SH-SY5Y (cell line): ENCODE results near the gene NAA30.

Experiments
- GATA2 ChIP-seq: IDR thresholded peaks from 2 replicates; pipeline ENCODE4 v1.6.1; 2011; ENCODE audit warnings: mild to moderate bottlenecking, low read depth, low read length
- GATA3 ChIP-seq: IDR thresholded peaks from 2 replicates; pipeline ENCODE4 v1.6.1; 2011; ENCODE audit warnings: low read depth, mild to moderate bottlenecking, low read length, moderate library complexity

The NAA30 gene

DNA sequence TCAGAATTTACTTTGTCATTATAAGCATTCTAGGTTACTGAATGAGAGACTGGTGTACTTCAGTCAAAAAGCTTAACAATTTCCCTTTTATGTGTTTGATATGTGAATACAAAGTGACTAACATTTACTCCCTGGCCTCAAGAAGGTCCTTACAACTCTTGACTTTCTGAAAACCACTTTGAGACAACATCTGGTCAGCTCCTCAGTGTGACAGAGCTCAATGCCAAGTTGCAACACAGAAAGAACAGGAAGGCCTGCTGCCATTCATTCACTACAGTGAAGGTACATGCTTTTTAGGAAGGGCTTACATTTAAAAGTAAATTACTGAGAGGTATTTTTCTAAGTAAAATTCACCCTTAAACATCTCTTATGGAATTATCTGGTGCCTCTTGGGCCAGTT, 2.3 kb upstream of the NAA30 start:
- no peak for TF ChIP-seq GATA3
- TF ChIP-seq GATA2 = no peak

- no peak for TF ChIP-seq GATA2
These were observed 745 bp upstream of the NAA30 start for GRCh38 chr14:57389646-57390036.

GRCh38 chr14:57390806-57391516, 575 bp downstream of the NAA30 start:
- TF ChIP-seq GATA3 (no peak), GATA2 (no peak)

GRCh38 chr14:57391517-57392195, 1.3 kb downstream of the NAA30 start:
- peak; percentile 24; the same call in 1 of the 2 replicates for TF ChIP-seq GATA2
- TF ChIP-seq GATA3 = no peak

GRCh38 chr14:57392830-57393229, 2.4 kb downstream of the NAA30 start:
- TF ChIP-seq GATA2 (no peak), GATA3 (no peak)

DNA sequence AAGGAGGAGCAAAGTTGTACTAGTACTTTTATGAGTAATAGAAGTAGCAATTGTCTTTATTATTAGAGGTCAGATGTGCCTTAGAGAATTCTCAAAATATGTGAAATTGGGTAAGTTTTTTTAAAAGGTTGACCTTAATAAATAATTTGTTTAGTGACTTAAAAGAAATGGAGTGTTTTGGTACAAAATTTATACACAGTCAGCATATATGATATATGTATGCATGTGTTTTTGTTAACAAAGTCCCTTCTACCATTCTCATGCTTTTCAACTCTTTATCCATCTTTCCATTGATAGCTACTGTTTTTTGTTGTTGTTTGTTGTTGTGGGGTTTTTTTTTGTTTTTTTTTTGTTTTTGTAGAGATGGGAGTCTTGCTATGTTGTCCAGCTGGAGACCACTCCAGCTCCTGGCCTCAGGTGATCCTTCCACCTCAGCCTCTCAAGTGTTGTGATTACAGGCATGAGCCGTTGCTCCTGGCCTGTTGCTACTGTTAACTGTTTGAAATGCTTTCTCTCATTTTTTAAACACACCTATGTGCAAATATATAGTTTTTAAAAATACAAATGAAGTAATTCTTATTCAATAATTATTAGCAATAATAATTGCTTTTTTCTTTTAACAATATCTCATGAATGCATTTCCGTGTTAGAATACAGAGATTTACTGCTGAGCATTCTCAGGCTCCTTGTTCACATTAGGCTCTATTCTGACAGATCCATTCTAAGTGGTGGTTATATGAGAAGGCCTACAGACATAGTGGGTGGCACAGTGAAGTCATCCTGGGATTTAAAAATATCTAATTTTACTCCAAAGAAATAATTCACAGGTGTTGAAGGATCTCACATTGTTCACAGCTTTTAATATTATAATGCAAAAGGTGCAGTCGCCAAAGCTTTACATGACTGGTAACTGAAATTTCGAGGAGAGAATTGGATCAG, 10.4 kb downstream of the NAA30 start:
- TF ChIP-seq GATA2 (no peak), GATA3 (no peak)

- TF ChIP-seq GATA3 (no peak), GATA2 (no peak)
These were observed 11.1 kb downstream of the NAA30 start for GRCh38 chr14:57401501-57401900.

- TF ChIP-seq GATA2 (no peak), GATA3 (no peak)
These were observed 11.9 kb downstream of the NAA30 start for GRCh38 chr14:57402173-57402852.

- no peak for TF ChIP-seq GATA3
- no peak for TF ChIP-seq GATA2
These were observed 13.1 kb downstream of the NAA30 start for GRCh38 chr14:57403521-57403864.

DNA sequence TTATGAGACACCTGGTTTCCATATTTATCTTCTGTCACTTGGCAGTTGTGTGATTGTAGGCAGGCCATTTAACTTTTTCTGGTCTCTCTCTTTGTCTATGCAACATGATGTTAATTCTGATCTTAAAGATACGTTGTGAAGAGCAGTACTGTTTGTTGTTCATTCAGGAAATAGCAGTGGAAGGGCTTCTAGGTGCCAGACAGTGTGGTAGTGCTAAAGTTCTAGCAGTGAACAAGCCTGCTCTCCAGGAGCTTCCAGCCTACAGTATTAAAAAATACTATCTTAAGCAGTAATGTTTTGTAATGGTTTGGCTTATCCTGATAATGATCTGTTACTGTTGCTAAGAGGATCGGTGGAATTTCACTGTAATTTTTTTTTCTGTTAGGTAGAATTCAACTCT, 15.2 kb downstream of the NAA30 start:
- peak; percentile 31; the same call in 1 of the 2 replicates for TF ChIP-seq GATA2
- no peak; the same call in 1 of the 2 replicates for TF ChIP-seq GATA3

- TF ChIP-seq GATA2 (no peak), GATA3 (no peak)
These were observed 17.7 kb downstream of the NAA30 start for GRCh38 chr14:57408037-57408436.

DNA sequence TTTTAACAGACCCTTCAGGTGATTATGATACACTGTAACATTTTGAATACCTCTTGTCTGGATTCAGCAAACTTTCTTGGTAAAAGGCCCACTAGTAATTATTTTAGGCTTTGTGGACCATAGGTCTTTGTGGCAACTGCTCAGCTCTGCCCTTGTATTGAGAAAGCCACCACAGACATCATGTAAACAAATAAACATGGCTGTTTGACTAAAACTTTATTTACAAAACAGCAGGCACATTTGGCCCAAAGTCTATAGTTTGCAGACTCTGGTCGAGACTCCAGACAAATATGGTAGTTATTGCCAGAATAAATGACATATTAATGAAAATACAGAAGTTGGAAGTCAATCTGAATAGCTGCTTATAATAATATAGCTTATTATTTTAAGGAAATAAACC, 18.2 kb downstream of the NAA30 start:
- no peak for TF ChIP-seq GATA2
- TF ChIP-seq GATA3 = no peak

- TF ChIP-seq GATA2 = no peak
- TF ChIP-seq GATA3 = no peak
These were observed 22.0 kb downstream of the NAA30 start for GRCh38 chr14:57412341-57412740.

- TF ChIP-seq GATA3 = no peak
- TF ChIP-seq GATA2 = no peak
These were observed 23.5 kb downstream of the NAA30 start for GRCh38 chr14:57413849-57414248.

- no peak for TF ChIP-seq GATA3
These were observed 26.8 kb downstream of the NAA30 start for GRCh38 chr14:57417228-57417627.
